HL-60 (cell line): ENCODE measurements around the gene MTHFD1L.

Experiments
- CTCF ChIP-seq: IDR thresholded peaks from one replicate; pipeline ENCODE4 v1.5.1; 2011; ENCODE audit warnings: low read length, control low read depth, inconsistent platforms; ENCODE audit not compliant: insufficient read depth
- GABPA ChIP-seq: IDR thresholded peaks from 2 replicates; pipeline ENCODE4 v1.6.1; 2012; ENCODE audit warnings: low read depth
- POLR2AphosphoS5 ChIP-seq: IDR thresholded peaks from 2 replicates; pipeline ENCODE4 v1.6.1; 2012; ENCODE audit warnings: low read depth
- REST ChIP-seq: IDR thresholded peaks from 2 replicates; pipeline ENCODE4 v1.6.1; 2012; ENCODE audit warnings: low read depth; ENCODE audit not compliant: insufficient replicate concordance

DNA sequence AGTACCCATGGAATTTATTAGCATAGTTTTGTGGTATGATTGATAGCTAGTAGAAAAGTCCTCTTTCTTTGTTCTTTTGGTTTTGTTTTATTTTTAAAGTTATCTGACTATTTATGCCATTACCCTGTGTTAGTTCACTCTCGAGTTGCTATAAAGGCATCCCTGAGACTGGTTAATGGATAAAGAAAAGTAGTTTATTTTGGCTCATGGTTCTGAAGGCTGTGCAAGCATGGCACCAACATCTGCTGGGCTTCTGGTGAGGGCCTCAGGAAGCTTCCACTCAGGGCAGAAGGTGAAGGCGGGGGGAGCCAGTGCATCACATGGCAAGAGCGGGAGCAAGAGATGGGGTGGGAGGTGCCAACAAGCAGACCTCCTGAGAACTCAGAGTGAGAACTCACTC, 166.5 kb downstream of the MTHFD1L start:
- TF ChIP-seq CTCF: no peak
- TF ChIP-seq POLR2AphosphoS5: no peak
- TF ChIP-seq REST: no peak
- TF ChIP-seq GABPA: no peak
